H1 (cell line): ENCODE results near the gene EIF4EBP2. TPM values are rescaled to one million over a fixed set of nuclear protein-coding genes. Genes with fewer than 3 reads are reported as not detected.

Experiments
- ASH2L ChIP-seq: fragments of 200-600, 300-600 bp; sonication (generic); IDR thresholded peaks from one replicate; pipeline ENCODE4 v1.7.1; 2017; ENCODE audit warnings: low read length
- CBX5 ChIP-seq: fragments of 300-800, 300-1000 bp; sonication (generic); IDR thresholded peaks from 2 replicates; pipeline ENCODE4 v1.7.1; 2016; ENCODE audit warnings: antibody characterized with exemption, low read length, low read depth
- CTBP2 ChIP-seq: IDR thresholded peaks from 2 replicates; pipeline ENCODE4 v1.7.0; 2011; ENCODE audit warnings: borderline replicate concordance, mild to moderate bottlenecking, moderate library complexity, mixed read lengths, low read length; ENCODE audit not compliant: insufficient read depth, insufficient read length
- EP300 ChIP-seq, 2 experiments: IDR thresholded peaks; 1 replicate in 1 of 2; 2 replicates in 1 of 2; pipeline ENCODE4 v1.6.1; 2011 to 2012; ENCODE audit warnings: low read depth in 2 of 2, low read length in 2 of 2, mild to moderate bottlenecking in 2 of 2, borderline replicate concordance in 1 of 2, inconsistent platforms in 1 of 2, moderate library complexity in 1 of 2
- HDAC6 ChIP-seq: IDR thresholded peaks from one replicate; pipeline ENCODE4 v1.7.1; 2012; ENCODE audit warnings: low read depth, mild to moderate bottlenecking, inconsistent platforms, low read length, moderate library complexity
- JUND ChIP-seq: IDR thresholded peaks from 2 replicates; pipeline ENCODE4 v1.6.1; 2011; ENCODE audit warnings: mild to moderate bottlenecking, improper control_type of control experiment, low read length
- KDM1A ChIP-seq: fragments of 200-600, 300-600 bp; sonication (generic); IDR thresholded peaks from 2 replicates; pipeline ENCODE4 v1.7.1; 2016; ENCODE audit warnings: mild to moderate bottlenecking, low read length, borderline replicate concordance
- TCF12 ChIP-seq: IDR thresholded peaks from 2 replicates; pipeline ENCODE4 v1.6.1; 2011; ENCODE audit warnings: low read depth, mild to moderate bottlenecking, low read length
- polyA plus RNA-seq, 7 experiments: library from polyadenylated mRNA; depleted of rRNA in 3 of 7; stranded (reverse) in 5 of 7; unstranded in 2 of 7; fragments of >200 nt in 5 of 7; fragments of 200-250 nt in 2 of 7; gene quantifications; 1 replicate in 5 of 7; 2 replicates in 1 of 7; 4 replicates in 1 of 7; pipeline versions ENCODE4 v1.2.1 to v1.2.3, GENCODE V29; 2011 to 2013; ENCODE audit warnings: missing spikeins in 2 of 7, mixed read lengths in 2 of 7
- total RNA-seq: library from RNA; stranded (reverse); fragmentation: NEBNext Ultra II Directional; extraction: Animal tissue kit (Norgen Biotek cat#: 25700); gene quantifications from 2 replicates; pipeline ENCODE4 v1.2.1, GENCODE V29; 2021
- TF ChIP-seq, protein P1 (sequence below): fragments of 300-600 bp; sonication (generic); IDR thresholded peaks from 2 replicates; pipeline ENCODE4 v1.7.1; 2012; ENCODE audit warnings: low read length, moderate library complexity, mild to moderate bottlenecking, inconsistent platforms; ENCODE audit not compliant: insufficient replicate concordance
- TF ChIP-seq, protein P2 (sequence below): IDR thresholded peaks from 2 replicates; pipeline ENCODE4 v1.6.1; 2012; ENCODE audit warnings: inconsistent platforms

Gene EIF4EBP2
- total and polyA plus RNA-seq, 2 of the 8 experiments (the other 6 are each of a cell fraction or from before 2014, with no cell fraction given) = 55.3 to 144 TPM

DNA sequence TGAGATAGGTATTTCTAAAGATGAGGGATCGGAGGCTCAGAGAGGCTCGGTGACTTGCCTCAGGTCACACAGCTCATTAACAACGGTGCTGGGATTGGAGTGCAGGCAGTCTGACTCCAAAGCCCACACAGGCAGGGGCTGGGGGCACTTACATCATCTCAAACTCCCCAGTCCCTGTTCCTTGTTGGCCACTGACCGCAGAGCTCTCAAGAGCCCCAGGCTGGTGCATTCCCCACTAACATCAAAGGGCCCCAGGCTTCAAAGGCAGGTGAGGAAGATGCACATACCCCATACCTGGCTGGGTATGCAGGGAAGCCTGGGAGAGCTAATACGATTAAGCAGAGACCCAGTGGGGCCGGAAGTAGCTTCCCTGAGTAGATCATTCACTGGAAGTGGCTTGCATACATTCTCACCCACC lies 51.3 kb downstream of the EIF4EBP2 start (continued):
- TF ChIP-seq, protein P1, sequence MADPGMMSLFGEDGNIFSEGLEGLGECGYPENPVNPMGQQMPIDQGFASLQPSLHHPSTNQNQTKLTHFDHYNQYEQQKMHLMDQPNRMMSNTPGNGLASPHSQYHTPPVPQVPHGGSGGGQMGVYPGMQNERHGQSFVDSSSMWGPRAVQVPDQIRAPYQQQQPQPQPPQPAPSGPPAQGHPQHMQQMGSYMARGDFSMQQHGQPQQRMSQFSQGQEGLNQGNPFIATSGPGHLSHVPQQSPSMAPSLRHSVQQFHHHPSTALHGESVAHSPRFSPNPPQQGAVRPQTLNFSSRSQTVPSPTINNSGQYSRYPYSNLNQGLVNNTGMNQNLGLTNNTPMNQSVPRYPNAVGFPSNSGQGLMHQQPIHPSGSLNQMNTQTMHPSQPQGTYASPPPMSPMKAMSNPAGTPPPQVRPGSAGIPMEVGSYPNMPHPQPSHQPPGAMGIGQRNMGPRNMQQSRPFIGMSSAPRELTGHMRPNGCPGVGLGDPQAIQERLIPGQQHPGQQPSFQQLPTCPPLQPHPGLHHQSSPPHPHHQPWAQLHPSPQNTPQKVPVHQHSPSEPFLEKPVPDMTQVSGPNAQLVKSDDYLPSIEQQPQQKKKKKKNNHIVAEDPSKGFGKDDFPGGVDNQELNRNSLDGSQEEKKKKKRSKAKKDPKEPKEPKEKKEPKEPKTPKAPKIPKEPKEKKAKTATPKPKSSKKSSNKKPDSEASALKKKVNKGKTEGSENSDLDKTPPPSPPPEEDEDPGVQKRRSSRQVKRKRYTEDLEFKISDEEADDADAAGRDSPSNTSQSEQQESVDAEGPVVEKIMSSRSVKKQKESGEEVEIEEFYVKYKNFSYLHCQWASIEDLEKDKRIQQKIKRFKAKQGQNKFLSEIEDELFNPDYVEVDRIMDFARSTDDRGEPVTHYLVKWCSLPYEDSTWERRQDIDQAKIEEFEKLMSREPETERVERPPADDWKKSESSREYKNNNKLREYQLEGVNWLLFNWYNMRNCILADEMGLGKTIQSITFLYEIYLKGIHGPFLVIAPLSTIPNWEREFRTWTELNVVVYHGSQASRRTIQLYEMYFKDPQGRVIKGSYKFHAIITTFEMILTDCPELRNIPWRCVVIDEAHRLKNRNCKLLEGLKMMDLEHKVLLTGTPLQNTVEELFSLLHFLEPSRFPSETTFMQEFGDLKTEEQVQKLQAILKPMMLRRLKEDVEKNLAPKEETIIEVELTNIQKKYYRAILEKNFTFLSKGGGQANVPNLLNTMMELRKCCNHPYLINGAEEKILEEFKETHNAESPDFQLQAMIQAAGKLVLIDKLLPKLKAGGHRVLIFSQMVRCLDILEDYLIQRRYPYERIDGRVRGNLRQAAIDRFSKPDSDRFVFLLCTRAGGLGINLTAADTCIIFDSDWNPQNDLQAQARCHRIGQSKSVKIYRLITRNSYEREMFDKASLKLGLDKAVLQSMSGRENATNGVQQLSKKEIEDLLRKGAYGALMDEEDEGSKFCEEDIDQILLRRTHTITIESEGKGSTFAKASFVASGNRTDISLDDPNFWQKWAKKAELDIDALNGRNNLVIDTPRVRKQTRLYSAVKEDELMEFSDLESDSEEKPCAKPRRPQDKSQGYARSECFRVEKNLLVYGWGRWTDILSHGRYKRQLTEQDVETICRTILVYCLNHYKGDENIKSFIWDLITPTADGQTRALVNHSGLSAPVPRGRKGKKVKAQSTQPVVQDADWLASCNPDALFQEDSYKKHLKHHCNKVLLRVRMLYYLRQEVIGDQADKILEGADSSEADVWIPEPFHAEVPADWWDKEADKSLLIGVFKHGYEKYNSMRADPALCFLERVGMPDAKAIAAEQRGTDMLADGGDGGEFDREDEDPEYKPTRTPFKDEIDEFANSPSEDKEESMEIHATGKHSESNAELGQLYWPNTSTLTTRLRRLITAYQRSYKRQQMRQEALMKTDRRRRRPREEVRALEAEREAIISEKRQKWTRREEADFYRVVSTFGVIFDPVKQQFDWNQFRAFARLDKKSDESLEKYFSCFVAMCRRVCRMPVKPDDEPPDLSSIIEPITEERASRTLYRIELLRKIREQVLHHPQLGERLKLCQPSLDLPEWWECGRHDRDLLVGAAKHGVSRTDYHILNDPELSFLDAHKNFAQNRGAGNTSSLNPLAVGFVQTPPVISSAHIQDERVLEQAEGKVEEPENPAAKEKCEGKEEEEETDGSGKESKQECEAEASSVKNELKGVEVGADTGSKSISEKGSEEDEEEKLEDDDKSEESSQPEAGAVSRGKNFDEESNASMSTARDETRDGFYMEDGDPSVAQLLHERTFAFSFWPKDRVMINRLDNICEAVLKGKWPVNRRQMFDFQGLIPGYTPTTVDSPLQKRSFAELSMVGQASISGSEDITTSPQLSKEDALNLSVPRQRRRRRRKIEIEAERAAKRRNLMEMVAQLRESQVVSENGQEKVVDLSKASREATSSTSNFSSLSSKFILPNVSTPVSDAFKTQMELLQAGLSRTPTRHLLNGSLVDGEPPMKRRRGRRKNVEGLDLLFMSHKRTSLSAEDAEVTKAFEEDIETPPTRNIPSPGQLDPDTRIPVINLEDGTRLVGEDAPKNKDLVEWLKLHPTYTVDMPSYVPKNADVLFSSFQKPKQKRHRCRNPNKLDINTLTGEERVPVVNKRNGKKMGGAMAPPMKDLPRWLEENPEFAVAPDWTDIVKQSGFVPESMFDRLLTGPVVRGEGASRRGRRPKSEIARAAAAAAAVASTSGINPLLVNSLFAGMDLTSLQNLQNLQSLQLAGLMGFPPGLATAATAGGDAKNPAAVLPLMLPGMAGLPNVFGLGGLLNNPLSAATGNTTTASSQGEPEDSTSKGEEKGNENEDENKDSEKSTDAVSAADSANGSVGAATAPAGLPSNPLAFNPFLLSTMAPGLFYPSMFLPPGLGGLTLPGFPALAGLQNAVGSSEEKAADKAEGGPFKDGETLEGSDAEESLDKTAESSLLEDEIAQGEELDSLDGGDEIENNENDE = no peak
- TF ChIP-seq EP300 (IDR thresholded peaks at IDR 0.05; ENCODE audit: borderline replicate concordance in 1 of 2, low read depth in 2 of 2, low read length in 2 of 2) = peak in 1 of 2 experiments; percentile 91; a peak in 1 of 3 replicates
- TF ChIP-seq JUND = peak; percentile 39; the same call in 1 of the 2 replicates
- no peak for TF ChIP-seq CBX5
- TF ChIP-seq HDAC6 = no peak
- TF ChIP-seq ASH2L = no peak
- peak; percentile 99 for TF ChIP-seq CTBP2
- TF ChIP-seq, protein P2, sequence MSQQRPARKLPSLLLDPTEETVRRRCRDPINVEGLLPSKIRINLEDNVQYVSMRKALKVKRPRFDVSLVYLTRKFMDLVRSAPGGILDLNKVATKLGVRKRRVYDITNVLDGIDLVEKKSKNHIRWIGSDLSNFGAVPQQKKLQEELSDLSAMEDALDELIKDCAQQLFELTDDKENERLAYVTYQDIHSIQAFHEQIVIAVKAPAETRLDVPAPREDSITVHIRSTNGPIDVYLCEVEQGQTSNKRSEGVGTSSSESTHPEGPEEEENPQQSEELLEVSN = no peak
- TF ChIP-seq KDM1A = peak; percentile 95
- TF ChIP-seq TCF12 = peak; percentile 80; the same call in 1 of the 2 replicates
